GM19463 (cell line): ENCODE measurements around the gene VPS4A.
"Not testable (repeated sequence)": the region's sequence is repeated elsewhere in the genome, so short reads cannot be mapped to it uniquely, and the experiment has no call there.

Experiments used
- ATAC-seq: cut with Tn5 transposase; IDR thresholded peaks from one replicate; pipeline ENCODE4 v1.9.1; 2021; ENCODE audit warnings: mild to moderate bottlenecking, moderate library complexity; ENCODE audit not compliant: unreplicated experiment

VPS4A gene

DNA sequence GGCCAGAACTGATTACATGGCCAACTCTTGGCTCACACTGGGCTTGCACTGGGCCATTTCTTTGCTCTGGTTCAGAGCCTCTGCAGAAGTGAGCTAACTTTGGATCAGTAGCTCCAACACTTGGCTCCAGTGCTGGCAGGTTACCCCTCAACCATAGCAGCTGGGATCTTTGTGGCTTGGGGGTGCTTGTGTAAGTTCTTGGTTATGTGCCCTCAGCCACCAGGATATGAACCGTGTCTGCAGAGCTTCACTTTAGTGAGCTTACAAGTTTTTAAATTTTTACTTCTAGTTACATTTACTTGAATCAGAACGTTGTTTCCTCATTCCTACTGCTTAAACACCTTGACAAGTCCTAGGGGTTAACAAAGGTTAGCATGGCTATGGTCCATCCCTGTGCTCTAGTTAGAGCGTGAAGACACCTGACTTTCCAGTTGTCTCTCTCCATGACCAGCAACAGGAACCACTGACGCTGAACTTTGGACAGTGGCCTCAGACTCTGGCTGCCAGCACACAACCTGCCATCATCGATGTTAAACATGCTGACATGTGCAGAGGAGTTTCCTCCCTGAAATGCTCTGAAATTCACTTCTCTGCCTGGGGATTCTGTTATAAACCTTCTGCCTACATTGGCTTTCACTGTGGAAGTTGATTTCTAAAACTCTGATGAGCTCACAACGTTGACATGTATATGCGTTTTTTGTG, 15.2 kb downstream of the VPS4A start:
- ATAC-seq: no peak

DNA sequence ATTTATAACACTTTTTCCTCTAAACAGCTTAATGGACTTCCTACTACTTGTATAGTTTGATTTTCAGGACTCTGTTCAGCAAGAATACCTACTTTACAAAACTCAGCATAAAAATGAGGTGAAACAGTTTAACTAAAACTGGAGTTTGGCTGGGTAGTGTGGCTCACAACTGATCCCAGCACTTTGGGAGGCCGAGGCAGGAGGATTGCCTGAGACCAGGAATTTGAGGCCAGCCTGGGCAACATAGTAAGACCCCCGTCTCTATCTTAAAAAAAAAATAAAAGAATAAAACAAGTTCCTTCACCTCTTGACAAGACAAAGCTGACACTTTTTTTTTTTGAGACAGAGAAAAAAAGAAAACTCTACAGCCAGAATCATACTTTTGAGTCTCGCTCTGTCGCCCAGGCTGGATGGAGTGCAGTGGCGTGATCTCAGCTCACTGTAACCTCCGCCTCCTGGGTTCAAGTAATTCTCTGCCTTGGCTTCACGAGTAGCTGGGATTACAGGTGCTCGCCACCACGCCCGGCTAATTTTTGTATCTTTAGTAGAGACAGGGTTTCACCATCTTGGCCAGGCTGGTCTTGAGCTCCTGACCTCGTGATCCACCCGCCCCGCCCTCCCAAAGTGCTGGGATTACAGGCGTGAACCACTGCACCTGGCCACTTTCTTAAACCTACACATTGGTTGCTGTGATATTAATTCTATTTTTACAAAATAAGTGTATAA, 16.6 kb downstream of the VPS4A start:
- no peak for ATAC-seq

DNA sequence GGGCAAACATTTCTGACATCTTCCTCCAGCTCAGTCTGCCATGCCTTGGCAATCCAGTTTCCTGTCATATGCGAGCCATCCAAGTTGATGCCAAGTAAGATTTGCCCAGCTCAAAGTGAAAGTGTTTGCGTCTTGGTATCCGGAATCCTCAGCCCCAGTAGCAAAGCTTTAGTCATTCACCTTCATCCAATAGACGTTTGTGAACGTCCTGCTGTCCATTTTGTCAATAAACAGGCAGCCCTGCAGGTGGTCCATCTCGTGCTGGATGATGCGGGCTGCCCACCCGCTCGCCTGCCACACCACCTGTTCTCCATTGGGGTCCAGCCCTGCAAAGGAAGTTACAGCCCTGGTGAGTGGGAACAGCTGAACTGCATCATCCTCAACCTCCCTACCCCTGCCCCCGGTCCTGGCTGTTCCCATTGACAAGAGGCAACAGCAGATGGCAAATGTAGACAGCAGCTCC, 17.7 kb downstream of the VPS4A start:
- ATAC-seq: no peak

DNA sequence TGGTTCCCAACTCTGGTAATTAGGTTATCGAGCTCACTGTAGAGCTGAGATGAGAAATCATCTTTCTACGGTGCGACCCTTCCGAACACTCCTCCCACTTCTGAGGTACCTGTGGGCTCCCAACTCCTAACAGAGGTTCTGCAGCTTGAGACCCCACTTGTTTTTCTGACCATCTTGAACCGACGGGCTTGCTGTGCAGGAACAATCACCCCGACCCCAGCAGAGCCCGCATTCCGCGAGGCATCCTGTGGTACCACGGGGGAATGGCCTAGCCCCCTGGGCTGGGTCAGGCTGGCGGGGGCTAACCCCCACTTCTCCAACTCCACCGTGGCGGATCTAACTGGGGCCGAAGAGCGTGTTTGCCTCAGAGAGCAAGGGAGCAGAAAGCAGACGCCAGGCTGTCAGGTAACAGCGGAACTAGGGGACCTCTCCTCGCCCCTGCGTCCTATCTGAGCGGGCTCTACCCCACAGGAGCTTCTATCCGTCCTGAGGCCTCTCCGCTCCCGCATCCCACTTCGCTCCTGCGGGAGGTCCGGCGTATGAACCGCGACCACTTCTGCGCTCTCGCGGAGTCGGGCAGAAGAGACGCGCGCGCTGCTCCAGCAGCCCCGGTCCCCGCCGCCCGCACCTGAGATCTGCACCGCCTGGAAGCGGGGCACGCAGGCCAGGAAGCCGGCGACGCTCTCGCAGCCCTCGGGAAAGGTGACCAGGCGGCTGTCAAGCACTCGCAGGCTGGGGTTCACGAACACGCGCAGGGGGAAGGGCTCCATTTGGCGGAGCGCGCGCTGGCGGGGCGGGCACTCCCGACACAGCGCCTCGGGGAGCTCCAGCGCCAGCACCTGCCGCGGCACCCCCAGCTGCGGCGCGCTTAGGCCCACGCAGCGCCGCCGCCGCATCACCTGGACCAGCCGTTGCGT, 18.5 kb downstream of the VPS4A start:
- ATAC-seq: peak; percentile 37

GRCh38 chr16:69330286-69331109, 19.3 kb downstream of the VPS4A start, which contains the start of gene PDF:
Gene PDF (minus strand): TSS chr16:69330588. CDS start chr16:69330570, 18 bp downstream.
- peak; percentile 96 for ATAC-seq

- ATAC-seq: no peak
These were observed 23.5 kb downstream of the VPS4A start for GRCh38 chr16:69334696-69335095.

DNA sequence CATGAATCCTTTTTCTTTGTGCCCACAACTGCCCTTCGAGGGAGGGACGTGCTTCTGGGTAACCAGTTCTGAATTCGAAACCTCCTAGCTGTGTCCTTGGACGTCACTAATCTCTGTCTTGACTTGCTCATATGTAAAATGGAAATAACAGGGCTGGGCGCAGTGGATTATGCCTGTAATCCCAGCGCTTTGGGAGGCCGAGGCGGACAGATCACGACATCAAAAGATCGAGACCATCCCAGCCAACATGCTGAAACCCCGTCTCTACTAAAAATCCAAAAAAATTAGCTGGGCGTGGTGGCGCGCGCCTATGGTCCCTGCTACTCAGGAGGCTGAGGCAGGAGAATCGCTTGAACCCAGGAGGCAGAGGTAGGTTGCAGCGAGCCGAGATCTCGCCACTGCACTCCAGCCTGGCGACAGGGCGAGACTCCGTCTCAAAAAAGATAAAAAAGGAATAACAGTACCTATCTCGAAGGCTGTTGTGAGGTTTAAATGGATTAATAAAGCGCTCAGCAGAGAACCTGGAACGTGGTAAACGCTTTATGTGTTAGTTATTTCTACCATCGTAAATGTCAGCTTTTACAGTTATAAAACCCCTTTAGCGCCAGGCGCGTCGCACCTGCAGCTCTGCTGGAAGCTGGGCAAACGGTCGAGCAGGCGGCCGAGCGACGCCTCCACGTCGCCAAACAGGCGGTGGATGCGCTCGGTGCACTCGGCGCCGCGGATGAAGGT, 27.6 kb downstream of the VPS4A start:
- no peak for ATAC-seq

- peak; percentile 92 for ATAC-seq
These were observed 28.3 kb downstream of the VPS4A start, which contains the start of the genes COG8 and NIP7 for GRCh38 chr16:69339289-69340094. Gene COG8 (minus strand): TSS chr16:69339564. CDS start chr16:69339552, 12 bp downstream. Gene NIP7 (plus strand): TSS chr16:69339772. CDS start chr16:69339830, 58 bp downstream.

DNA sequence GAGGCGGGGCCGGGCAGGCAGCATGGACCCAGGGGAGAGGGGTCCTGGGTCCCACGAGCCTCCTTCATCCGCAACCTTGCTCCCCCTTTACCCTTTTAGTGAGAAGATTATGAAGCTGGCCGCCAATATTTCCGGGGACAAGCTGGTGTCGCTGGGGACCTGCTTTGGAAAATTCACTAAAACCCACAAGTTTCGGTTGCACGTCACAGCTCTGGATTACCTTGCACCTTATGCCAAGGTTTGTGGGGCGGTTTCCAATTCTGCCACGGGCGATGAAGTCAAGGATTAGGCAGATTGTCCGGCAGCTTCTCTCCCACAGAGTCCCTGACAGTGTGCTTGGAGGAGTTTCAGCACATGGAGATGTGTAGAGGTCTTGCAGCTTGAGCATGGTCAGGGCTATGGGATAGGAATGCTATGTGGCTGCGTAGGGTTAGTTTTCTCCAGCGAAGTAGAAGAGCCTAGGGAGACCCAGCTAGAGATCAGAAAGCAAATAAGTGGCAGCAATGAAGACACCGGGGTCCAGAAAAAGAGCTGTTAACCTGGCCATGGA, 29.0 kb downstream of the VPS4A start:
- no peak for ATAC-seq

DNA sequence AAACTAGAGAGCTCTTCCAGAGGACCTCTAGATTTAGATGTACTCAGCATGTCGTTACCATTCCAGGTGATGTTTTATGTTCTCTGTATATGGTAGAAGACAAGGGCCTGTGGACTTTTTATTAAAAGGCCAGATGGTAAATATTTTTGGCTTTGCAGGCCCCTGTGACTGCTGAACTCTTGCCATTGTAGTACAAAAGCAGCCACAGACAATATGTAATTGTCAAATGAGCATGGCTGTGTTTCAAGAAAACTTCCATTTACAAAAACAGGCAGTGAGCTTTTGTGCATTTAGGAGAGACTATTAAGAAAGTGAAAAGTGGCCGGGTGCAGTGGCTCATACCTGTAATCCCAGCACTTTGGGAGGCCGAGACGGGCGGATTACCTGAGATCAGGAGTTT, 33.0 kb downstream of the VPS4A start:
- no peak for ATAC-seq

- no peak for ATAC-seq
These were observed 34.8 kb downstream of the VPS4A start for GRCh38 chr16:69345923-69346322.

GRCh38 chr16:69346683-69347082, 35.5 kb downstream of the VPS4A start:
- ATAC-seq: no peak

DNA sequence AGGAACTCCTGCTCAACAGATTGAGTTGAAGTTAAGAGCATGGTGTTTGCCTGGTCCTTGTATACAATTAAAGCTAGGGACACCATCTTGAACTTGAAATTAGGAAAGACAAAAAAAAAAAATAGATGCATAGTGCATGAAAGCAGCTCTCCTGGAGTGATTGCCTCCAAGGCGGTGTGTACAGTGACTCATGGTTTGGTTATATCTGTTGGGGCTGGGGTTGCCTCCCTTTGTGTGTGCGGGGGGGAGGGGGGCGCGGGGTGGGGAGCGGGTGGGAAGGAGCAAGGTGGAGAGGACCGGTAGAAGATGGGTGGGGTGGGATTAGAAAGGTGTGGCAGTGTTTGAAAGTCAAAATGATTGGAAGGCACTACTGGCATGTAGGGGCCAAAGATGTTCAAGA, 37.1 kb downstream of the VPS4A start:
- ATAC-seq: no peak

- ATAC-seq: no peak
These were observed 38.4 kb downstream of the VPS4A start for GRCh38 chr16:69349536-69349935.

DNA sequence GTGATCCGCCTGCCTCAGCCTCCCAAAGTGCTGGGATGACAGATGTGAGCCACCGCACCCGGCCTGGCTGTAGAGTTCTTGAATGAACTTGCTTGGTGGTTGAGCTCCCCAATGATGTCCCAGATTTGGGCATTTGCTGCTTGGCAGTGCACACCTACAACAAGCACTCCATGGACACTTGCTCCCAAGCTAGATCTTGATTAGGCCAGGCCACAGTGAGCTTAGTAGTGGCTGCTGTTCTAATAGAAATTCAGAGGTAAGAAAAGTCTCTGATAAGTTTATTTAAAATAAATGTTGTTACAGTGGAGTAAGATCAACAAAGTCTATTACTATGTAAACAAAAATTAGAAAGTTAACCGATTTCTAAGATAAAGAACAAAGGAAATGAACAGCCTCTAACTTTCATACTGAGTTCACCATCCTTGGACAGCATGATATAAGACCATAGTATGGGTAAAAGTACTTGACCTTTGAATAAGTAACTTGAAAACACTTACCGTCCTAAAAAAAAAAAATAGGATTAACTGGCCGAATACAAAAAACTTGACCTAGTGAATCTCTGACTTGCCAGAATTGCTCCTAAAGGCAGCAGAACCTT, 39.5 kb downstream of the VPS4A start:
- no peak for ATAC-seq

- ATAC-seq: no peak
These were observed 40.3 kb downstream of the VPS4A start, which contains the start of gene TMED6 for GRCh38 chr16:69351309-69352027. Gene TMED6 (minus strand): TSS chr16:69351786. CDS start chr16:69351753, 33 bp downstream.

GRCh38 chr16:69360070-69360469, 48.9 kb downstream of the VPS4A start:
- not testable (repeated sequence) for ATAC-seq
